GM19438 (cell line): ENCODE results near the gene TPMT.

Experiments
- ATAC-seq: cut with Tn5 transposase; IDR thresholded peaks from one replicate; pipeline ENCODE4 v1.9.1; 2021; ENCODE audit warnings: low read depth; ENCODE audit not compliant: unreplicated experiment

Gene TPMT

DNA sequence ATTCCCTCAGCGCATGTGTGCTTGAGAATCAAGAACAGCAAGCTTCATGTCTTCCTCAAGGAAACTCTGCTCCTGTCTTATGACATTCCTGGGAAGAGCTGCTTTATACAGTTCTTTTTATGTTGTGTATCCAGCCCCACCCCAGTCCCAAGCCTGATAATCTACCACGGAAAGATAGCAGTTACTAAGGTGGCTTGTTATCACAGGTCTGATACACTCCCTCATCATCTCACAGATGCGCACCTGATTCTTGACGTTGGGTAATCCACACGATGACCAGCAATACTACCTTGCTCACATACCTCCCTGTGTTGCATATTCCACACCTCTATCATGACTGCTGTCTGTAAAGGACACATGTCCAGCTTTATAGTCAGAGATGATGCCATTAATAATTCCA, 35.6 kb downstream of the TPMT start:
- ATAC-seq, result no peak

DNA sequence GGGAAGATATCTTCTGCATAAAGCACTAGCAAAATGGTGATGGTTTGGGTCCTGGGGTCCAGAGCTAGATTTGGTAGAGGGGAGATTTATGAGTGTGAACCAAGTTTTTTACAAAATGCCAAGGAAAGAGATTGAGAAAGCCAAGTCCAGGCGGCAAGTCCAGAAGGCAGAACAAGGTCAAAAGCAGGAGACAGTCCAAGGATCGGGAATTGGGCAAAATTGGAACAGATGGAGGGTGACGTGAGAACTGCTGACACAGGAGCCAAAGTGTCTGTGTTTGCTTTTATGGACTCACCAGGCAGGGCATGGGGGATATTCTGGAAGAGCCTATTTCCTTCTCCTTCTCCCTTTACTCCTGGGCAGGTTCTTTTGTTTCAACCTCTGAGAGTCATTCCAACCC, 36.5 kb downstream of the TPMT start:
- no peak for ATAC-seq

DNA sequence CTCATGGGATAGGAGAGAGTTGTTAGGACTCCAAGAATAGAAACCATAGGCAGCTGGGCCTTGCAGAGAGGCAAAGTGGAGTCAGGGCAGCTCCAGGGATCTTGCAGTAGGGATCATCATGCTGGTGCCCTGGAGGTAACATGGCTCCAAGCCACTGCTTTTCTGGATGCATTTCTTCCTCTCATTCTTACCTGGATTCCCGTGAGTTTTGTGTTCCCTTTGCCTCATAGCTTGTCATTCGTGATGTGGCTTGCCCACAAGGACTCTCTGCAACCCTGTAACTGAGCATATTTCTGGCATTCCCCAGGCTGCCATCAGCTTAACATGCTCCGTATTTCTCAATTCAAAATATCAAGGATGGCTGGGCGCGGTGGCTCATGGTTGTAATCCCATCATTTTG, 37.7 kb downstream of the TPMT start:
- ATAC-seq, result no peak

DNA sequence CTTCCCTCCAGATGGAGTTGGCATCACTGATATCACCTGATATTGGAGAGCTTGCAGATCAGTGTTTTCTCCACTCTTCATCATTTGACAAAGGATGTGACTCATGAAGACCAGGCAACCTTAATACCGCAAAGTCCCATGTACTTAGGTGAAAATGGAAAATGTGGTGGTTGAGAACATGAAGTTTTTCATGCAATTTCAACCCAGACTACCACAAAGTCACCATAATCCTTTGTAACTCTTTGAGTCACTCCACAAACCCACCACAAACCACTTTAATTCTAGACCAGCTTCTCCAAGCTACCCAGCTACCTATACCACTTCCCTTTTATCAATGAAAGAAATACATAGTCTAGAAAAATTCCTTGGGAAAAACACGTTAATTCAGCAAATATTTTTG, 39.5 kb downstream of the TPMT start:
- no peak for ATAC-seq

DNA sequence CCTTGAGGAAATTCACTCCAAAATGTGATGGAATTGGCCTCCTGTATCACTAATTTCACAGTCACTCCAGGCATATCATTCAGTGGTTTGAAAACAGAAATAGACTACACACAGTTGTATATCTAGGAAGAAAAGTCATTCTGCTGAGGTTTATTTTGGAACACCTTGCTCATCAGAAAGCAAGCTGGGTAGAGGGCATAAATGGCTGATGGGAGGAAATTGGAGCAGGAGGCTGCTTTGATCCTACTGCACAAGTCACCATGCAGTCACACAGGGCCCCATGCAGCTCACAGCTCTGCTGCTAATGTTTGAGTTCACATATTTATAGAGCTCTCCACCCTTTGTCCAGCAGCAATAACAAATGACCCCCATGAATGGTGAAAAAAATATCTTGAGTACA, 44.7 kb downstream of the TPMT start:
- no peak for ATAC-seq

DNA sequence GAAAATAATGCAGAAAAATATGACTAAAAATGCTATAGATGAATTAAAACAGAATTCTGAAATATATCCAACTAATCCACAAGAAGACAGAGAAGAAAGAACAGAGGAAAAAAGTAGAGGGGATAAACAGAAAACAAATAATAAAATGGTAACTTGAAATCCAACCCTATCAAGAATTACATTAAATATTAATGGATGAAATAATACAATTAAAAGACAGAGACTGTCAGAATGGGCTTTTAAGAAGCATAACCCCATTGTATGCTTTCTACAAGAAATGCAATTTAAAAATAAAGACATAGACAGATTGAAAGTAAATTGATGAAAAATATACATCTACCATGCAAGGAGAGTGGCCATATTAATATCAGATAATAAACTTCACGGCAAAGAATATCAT, 47.8 kb downstream of the TPMT start:
- no peak for ATAC-seq

DNA sequence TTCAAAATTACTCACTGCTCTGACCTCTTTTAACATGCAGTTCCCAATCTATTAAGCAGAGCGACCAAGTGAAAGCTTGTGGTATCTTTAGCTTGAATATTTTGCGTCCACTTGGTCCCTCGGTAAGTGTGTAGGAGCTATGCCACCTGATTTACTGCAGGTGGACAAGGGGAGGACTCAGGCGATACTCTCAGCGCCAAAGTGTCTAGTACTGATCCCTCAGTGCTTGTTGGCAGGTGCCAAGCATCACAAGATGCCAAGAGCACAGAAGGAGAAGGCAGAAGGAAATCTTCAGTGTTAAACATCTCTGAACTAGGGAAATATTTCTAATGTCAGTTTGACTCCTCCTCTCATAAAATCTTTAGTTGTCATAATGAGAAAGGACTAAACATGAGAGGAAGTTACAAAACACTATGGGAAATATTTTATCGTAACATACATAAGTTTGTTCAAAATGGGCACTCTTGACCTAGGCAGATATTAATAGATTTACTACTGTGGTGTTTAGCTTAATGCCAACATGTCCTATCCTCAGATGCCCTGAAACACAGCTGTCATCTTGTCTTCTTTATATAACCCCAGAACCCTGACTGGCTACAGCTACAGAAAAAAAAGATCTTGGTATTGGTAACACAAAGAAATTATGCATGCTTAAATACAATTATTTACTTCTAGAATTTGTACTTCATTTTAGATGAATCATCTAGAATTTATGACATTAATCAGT, 51.9 kb downstream of the TPMT start:
- ATAC-seq, result no peak

DNA sequence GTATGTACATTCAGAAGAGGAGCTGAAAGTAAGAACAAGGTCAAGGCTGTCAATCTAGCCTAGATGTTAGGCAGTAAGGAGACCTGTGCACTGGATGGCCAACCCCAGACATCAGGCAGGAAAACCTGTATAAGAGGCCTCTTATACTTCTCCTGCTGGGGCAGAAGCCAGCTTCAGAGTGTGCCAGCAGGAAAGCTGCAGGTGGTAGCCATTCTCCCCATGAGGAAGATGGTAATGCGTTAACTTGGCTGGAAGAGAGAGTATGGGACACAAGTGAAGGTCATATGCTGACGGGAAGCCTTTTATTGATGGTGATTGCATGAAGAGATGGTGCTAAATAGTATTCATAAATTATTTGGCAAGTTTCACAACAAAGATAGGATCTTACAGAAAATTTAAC, 53.0 kb downstream of the TPMT start:
- ATAC-seq, result no peak

DNA sequence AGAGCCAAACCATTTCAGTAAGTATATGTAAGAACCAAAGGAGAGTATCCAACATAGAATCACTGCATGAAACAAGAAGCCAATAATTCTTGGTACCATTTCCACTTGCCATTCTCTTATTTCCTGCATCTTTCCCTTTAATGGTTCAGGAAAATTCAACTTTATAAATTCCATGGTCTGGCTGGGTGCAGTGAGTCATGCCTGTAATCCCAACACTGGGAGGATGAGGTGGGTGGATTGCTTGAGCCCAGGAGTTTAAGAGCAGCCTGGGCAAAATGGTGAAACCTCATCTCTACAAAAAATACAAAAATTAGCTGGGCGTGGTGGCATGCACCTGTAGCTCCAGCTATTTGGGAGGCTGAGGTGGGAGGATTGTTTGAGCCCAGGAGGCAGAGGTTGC, 53.6 kb downstream of the TPMT start:
- no peak for ATAC-seq

DNA sequence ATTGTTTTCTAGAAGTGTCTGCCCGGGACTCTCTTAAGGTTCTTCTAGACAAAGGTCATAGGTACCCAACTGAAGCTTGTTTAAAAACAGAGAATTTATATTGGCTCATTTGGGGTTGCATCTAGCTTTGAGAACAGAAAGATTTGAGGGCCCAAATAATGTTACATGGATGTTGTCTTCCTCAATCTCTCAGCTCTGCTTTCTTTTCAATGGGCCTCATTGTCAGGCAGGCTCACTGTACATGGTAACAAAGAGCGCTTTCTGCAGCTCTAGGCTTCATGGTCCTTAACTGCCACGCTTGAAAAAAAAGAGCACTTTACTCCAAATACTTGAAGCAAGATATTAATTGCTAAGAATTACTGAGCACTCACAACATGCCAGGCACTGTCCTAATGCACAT, 54.6 kb downstream of the TPMT start:
- no peak for ATAC-seq

DNA sequence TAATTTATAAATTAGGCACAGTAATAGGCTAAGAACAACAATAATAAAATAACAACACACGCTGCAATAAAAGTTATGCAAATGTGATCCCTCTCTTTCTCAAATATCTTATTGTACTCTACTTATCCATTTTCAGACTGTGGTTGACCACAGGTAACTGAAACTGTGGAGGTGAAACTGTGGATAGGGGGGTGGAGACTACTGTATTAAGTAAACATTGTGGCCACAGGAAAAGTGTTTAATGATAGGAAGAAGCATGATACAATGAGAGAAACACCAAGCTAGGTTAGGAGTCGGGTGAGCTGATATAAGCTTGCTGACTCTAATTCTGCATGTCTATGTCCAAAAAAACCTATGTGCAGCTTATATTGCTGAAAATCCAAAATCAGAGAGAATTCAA, 55.4 kb downstream of the TPMT start:
- no peak for ATAC-seq

DNA sequence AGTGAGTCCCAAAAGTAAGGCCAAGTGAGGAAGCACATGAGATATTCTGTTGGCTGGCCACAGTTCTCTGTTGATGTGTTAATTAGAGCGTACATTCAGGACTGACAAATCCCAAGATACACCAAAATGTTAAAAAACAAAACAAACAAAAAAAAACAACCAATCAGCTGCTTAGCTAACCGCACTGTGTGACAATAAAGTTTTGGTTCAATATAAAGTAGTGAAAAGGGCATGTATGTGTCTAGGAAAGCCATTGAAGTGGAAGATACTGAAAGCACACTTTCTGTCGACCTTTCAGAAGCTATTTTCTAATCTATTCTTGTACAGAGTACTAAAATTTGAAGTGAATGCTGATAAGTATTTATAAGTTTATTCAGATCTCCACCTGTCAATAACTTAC, 58.5 kb downstream of the TPMT start:
- ATAC-seq, result no peak

DNA sequence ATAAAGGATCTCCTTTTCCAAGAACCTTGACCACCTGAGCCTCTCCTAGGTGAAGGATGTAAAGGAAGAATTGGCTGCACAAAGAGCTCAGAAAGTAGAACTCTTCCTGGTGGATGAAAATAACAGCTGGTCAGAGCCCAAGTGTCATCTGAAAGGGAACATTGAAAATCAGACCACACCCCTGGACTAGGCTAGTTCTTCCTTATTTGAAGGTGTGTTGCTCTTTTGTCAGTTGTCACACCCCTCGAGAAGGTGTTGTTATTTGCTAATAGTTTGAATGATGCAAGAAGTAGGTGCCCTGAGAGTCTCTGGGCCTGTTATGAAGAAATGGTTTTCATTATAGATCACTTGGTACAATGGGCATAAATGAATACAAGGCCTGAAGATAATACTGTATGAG, 63.5 kb downstream of the TPMT start:
- ATAC-seq, result no peak

DNA sequence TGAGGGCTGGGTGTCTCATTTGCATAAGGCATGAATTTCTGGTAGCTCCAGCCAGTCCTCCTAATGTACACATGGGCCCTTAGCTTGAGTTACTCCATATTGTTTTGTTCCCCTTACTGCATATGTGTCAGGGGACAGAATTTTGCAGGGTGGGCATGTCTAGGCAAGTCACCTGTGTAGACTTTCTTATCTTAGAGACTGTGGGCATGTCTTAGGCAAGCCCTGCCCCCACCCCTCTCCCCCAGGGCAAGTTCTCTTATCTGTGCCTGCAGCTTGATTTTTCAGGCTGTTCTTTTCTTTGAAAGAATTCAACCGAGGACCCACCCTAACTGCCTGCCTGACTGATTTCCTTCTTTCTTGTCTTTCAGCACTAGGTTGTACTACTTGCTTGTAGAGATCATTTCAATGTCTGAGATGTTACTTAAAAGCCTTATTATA, 64.5 kb downstream of the TPMT start:
- ATAC-seq, result no peak

DNA sequence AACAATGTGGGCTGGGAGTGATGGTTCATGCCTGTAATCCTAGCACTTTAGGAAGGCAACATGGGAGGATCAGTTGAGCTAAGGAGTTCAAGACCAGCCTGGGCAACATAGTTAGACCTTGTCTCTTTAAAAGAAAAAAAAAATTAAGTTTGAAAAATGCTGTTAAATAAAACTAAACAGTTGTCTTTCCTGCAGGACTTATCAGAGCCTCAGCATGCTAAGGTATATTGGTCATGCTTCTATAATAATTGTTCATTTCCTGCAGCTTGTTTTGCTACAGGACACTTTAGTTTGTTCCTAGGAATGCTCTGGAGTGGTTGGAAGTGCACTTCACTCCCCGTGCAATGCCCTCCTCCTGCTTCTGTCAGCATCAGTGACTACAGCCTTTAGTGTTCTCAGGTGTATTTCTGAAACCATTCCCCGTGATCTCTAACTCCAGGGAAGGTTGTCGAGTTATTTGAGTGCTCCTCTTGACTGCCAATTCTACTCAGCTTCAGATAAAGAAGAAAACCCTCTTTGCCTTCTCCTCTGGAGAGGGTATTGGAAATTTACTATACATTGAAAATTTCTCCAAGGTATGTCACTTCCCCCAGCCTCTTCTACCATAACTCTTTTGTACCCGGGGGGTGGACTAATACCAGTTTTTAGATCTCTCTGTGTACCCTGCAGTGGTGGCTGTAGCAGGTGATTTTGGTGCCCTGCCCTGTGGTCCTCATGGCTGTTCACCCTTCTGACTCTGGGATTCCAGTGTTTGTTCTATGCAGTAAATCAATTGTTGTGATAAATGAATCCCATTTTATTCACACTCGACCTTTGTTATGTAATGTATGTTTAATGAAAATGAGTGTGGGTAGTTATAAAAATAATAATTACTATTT, 66.2 kb downstream of the TPMT start:
- ATAC-seq, result no peak

DNA sequence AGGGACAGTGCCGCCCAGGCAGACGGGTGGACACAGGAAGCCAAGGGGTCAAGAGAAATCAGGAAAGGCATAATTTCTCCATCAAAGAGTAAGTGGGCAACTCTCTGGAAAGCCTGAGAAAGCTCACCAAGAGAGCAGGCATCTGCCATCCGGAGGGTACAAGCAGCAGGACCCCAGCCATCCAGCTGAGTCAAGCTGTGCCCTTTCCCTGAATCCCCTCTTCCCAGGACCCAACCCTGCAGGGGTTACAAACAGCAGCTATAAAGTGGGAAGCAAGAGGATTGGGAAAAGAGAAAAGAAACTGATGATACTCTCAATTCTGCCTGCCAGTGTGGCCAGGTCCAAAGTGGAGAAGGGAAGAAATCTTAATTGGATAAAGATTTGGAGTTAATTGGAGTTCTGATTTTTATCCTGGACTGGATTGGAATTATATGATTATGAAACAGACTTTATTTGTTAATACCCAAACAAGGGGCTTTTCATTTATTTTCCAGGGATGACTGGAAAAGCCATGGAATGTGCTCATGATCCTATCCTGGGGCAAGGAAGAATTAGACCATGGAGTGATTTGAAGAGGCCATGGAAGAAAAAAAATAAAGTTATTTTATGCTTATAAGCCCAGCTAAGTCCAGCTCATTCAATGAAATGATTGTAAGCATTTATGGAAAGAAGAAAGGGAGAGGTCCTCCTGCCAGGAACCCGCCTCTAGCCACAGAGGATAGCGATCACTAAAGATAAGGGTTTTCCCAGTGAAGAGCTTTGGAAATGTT, 67.3 kb downstream of the TPMT start:
- no peak for ATAC-seq

DNA sequence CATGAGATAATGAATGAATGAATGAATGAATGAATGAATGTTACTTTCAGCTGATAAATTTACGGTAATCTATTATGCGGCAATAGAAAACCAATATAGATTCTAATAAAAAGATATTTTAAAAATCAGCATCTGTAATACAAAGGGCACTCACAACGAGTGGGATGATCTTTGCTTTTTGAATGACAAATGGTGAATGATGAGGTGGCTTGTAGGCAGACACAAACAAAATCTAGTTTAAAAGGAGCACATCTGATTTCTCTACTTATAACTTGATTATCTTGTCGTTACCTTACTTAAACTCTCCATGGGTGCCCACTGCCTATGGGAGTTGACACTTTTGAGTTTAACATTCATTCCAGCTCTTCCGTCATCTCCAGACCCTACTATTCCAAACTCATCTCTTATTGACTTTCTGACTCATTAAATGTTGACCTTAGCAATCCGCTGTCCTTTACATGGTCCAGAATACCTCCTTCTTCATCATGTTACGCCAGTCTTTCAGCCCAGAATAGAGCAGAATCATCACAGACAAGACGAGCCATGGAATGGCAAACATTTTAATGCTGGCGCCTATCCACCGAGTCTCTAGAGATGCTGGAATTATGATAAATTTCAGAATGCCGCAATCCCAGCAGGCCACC, 73.7 kb downstream of the TPMT start:
- ATAC-seq, result no peak

DNA sequence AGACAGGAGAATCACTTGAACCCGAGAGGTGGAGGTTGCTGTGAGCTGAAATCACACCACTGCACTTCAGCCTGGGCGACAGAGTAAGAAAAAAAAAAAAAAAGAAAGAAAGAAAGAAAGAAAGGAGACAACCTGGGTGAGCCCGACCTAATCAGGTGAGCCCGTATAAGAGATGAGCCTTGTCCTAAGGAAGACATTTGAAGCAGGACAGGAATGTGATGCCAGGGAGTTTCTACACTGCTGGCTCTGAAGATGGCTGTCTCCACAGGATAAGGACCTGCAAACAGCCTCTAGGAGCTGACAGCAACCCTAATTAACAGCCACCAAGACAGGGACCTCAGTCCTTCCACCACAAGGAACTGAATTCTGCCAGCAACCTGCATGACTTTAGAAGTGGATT, 74.3 kb downstream of the TPMT start:
- no peak for ATAC-seq

DNA sequence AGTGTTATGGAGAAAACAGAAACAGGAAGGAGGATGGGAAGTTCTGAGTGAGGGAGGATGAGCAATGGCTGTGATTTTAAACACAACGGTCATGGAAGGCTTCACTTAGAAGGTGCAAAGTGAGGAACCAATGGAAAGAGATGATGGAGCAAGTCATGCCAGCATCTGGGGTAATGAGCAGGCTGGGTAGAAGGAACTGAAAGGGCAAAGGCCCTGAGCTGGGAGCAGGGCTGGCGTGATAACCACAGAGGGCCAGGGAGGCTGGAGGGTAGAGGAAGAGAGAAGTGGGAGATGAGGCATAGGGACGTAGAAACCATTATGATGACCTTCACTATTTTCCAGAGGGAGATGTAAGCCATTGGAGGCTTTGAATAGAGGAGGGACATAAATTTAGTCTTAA, 76.0 kb downstream of the TPMT start:
- ATAC-seq, result no peak
